WTC11 (cell line): Measurements from ENCODE around the gene OXSM. TPM values are rescaled to one million over a fixed set of nuclear protein-coding genes. Genes with fewer than 3 reads are reported as not detected.

ENCODE experiments used
- ATAC-seq: fragments of 200-7000 bp; cut with Tn5 transposase; 2 replicates; pipeline ENCODE4 v1.10.0; 2021; ENCODE audit warnings: mild to moderate bottlenecking, moderate library complexity
- CTCF ChIA-PET: fragments of 300-600 bp; sonication (Branson Sonifier 250); formaldehyde crosslinking; loops from one replicate; lab custom pipeline; 2021; ENCODE audit warnings: antibody characterized with exemption; lab: Charles Lee
- POLR2A ChIA-PET: fragments of 350-600 bp; sonication (Branson Sonifier 250); formaldehyde crosslinking; loops from one replicate; lab custom pipeline; 2021; ENCODE audit warnings: antibody characterized with exemption; lab: Charles Lee
- DNase-seq: peaks from one replicate; pipeline ENCODE4 v3.0.0; 2021; ENCODE audit warnings: low spot score
- H3K27ac Mint-ChIP-seq: 2 replicates; pipeline ENCODE4 v1.8.0; 2021; ENCODE audit warnings: mixed read lengths
- H3K27me3 Mint-ChIP-seq: 2 replicates; pipeline ENCODE4 v1.8.0; 2021; ENCODE audit warnings: low read depth, mild to moderate bottlenecking, moderate library complexity, mixed read lengths
- H3K36me3 Mint-ChIP-seq: 2 replicates; pipeline ENCODE4 v1.8.0; 2021; ENCODE audit warnings: mixed read lengths
- H3K4me1 Mint-ChIP-seq: 2 replicates; pipeline ENCODE4 v1.8.0; 2022; ENCODE audit warnings: mixed read lengths
- H3K4me3 Mint-ChIP-seq: 2 replicates; pipeline ENCODE4 v1.8.0; 2021; ENCODE audit warnings: mild to moderate bottlenecking, moderate library complexity, mixed read lengths
- H3K9me3 Mint-ChIP-seq: 2 replicates; pipeline ENCODE4 v1.8.0; 2021; ENCODE audit warnings: mixed read lengths
- AFF4 ChIP-seq: sonication (generic); formaldehyde crosslinking; IDR thresholded peaks from 2 replicates; pipeline ENCODE4 v1.8.1; 2023; ENCODE audit warnings: mild to moderate bottlenecking, missing genetic modification reagents, borderline replicate concordance
- AR ChIP-seq: fragments of 250-450 bp; sonication (Bioruptor Pico); IDR thresholded peaks from 2 replicates; pipeline ENCODE4 v1.9.0; 2021; ENCODE audit warnings: mild to moderate bottlenecking
- CTCF ChIP-seq: fragments of 200-600 bp; IDR thresholded peaks from 2 replicates; pipeline ENCODE4 v1.8.0; 2022; ENCODE audit warnings: antibody characterized with exemption
- ERG ChIP-seq: fragments of 250-450 bp; sonication (Bioruptor Pico); IDR thresholded peaks from 2 replicates; pipeline ENCODE4 v1.8.0; 2021; ENCODE audit warnings: mild to moderate bottlenecking
- ESRRA ChIP-seq: sonication (generic); formaldehyde crosslinking; IDR thresholded peaks from 2 replicates; pipeline ENCODE4 v1.8.1; 2022; ENCODE audit warnings: mild to moderate bottlenecking, missing genetic modification reagents, borderline replicate concordance
- FOXK1 ChIP-seq: sonication (generic); formaldehyde crosslinking; IDR thresholded peaks from 2 replicates; pipeline ENCODE4 v1.8.0; 2022; ENCODE audit warnings: mild to moderate bottlenecking, moderate library complexity, missing genetic modification reagents
- NR1H2 ChIP-seq: sonication (generic); formaldehyde crosslinking; IDR thresholded peaks from 2 replicates; pipeline ENCODE4 v1.9.0; 2021; ENCODE audit warnings: mild to moderate bottlenecking, moderate library complexity, missing genetic modification reagents
- ZNF138 ChIP-seq: sonication (generic); formaldehyde crosslinking; conservative IDR thresholded peaks from 2 replicates; pipeline ENCODE4 v1.8.1; 2022; ENCODE audit warnings: mild to moderate bottlenecking, moderate library complexity, missing genetic modification reagents
- ZNF232 ChIP-seq: sonication (generic); formaldehyde crosslinking; IDR thresholded peaks from 2 replicates; pipeline ENCODE4 v1.8.0; 2022; ENCODE audit warnings: mild to moderate bottlenecking, missing genetic modification reagents
- ZNF263 ChIP-seq: sonication (generic); formaldehyde crosslinking; IDR thresholded peaks from 2 replicates; pipeline ENCODE4 v1.8.1; 2022; ENCODE audit warnings: low read depth, mild to moderate bottlenecking, moderate library complexity, missing genetic modification reagents
- ZNF416 ChIP-seq: fragments of 250-450 bp; sonication (Bioruptor Pico); IDR thresholded peaks from 2 replicates; pipeline ENCODE4 v1.9.0; 2021; ENCODE audit warnings: mild to moderate bottlenecking, inconsistent platforms
- ZNF425 ChIP-seq: fragments of 250-450 bp; sonication (Bioruptor Pico); conservative IDR thresholded peaks from 2 replicates; pipeline ENCODE4 v1.9.0; 2021; ENCODE audit warnings: mild to moderate bottlenecking
- ZNF512 ChIP-seq: sonication (generic); formaldehyde crosslinking; IDR thresholded peaks from 2 replicates; pipeline ENCODE4 v1.8.1; 2022; ENCODE audit warnings: missing genetic modification reagents, borderline replicate concordance
- total RNA-seq: library from RNA; stranded (reverse); gene quantifications from 3 replicates; pipeline ENCODE4 v1.2.3, GENCODE V29; 2021

Gene OXSM
- total RNA-seq, 1 experiment from 2014 or later: 2.7 TPM

- POLR2A ChIA-PET: no interaction called here
These were observed 46.7 kb downstream of the OXSM start for GRCh38 chr3:25836579-25836978.

GRCh38 chr3:25837038-25837437 lies 47.1 kb downstream of the OXSM start:
- ChIA-PET POLR2A (no interaction called here), CTCF (no interaction called here)
- no peak for ATAC-seq
- no peaks in the 10 kb centered on the region; the same call in 1 of the 2 replicates for H3K27me3 Mint-ChIP-seq
- DNase-seq: no peak
- H3K4me1 Mint-ChIP-seq: peaks cover 4% of the 10 kb centered on the region
- no peak overlapping the region for H3K4me3 Mint-ChIP-seq
- no peaks in the 10 kb centered on the region for H3K36me3 Mint-ChIP-seq
- no peak overlapping the region for H3K27ac Mint-ChIP-seq
- H3K9me3 Mint-ChIP-seq: no peaks in the 10 kb centered on the region; the same call in 1 of the 2 replicates
- no peak for TF ChIP-seq ZNF512 (CRISPR knock-in tag)
- TF ChIP-seq ZNF138 (CRISPR knock-in tag): no peak
- no peak for TF ChIP-seq NR1H2 (CRISPR knock-in tag)
- TF ChIP-seq ESRRA (CRISPR knock-in tag): no peak
- no peak for TF ChIP-seq ZNF263
- no peak for TF ChIP-seq ERG (CRISPR knock-in tag)
- no peak for TF ChIP-seq FOXK1
- TF ChIP-seq ZNF232 (CRISPR knock-in tag): no peak
- no peak for TF ChIP-seq ZNF416
- TF ChIP-seq CTCF: no peak
- no peak for TF ChIP-seq AR (CRISPR knock-in tag)

More at GRCh38 chr3:25836579-25836978, 46.7 kb downstream of the OXSM start:
- ATAC-seq: no peak
- Mint-ChIP-seq H3K27me3 (no peaks in the 10 kb centered on the region; the same call in 1 of the 2 replicates), H3K27ac (no peak overlapping the region), H3K4me1 (peaks cover 4% of the 10 kb centered on the region), H3K4me3 (no peak overlapping the region), H3K36me3 (no peaks in the 10 kb centered on the region), H3K9me3 (no peaks in the 10 kb centered on the region; the same call in 1 of the 2 replicates)
- no peak for DNase-seq
- CTCF ChIA-PET: no interaction called here
- TF ChIP-seq AFF4 (CRISPR knock-in tag) (no peak), ZNF425 (CRISPR knock-in tag) (no peak)
